ENCODE results near the gene FTO.

The FTO gene

GRCh38 chr16:53752560-53752959 is 48.6 kb downstream of the FTO start:
- in situ Hi-C loops (cut with HindIII; ENCODE audit: low sequenced_read_pairs): no loop called here

- in situ Hi-C loops (cut with HindIII; ENCODE audit: low sequenced_read_pairs): no loop called here
These were observed 49.5 kb downstream of the FTO start for GRCh38 chr16:53753431-53753830.

- in situ Hi-C loops (cut with HindIII; ENCODE audit: low sequenced_read_pairs): no loop called here
These were observed 51.3 kb downstream of the FTO start for GRCh38 chr16:53755026-53755910.

GRCh38 chr16:53756275-53756996 is 52.5 kb downstream of the FTO start:
- in situ Hi-C loops (cut with HindIII; ENCODE audit: low sequenced_read_pairs): no loop called here

GRCh38 chr16:53757971-53758609 is 54.1 kb downstream of the FTO start:
- in situ Hi-C loops (cut with HindIII; ENCODE audit: low sequenced_read_pairs): no loop called here

GRCh38 chr16:53761962-53762703 is 58.2 kb downstream of the FTO start:
- in situ Hi-C loops (cut with HindIII; ENCODE audit: low sequenced_read_pairs): no loop called here

GRCh38 chr16:53766304-53767016 is 62.5 kb downstream of the FTO start:
- in situ Hi-C loops (cut with HindIII; ENCODE audit: low sequenced_read_pairs): no loop called here

- in situ Hi-C loops (cut with HindIII; ENCODE audit: low sequenced_read_pairs): no loop called here
These were observed 64.2 kb downstream of the FTO start for GRCh38 chr16:53768167-53768566.

GRCh38 chr16:53768593-53768992 is 64.6 kb downstream of the FTO start:
- in situ Hi-C loops (cut with HindIII; ENCODE audit: low sequenced_read_pairs): no loop called here

GRCh38 chr16:53769185-53769584 is 65.2 kb downstream of the FTO start:
- in situ Hi-C loops (cut with HindIII; ENCODE audit: low sequenced_read_pairs): no loop called here

GRCh38 chr16:53769787-53770186 is 65.8 kb downstream of the FTO start:
- in situ Hi-C loops (cut with HindIII; ENCODE audit: low sequenced_read_pairs): loop anchor here (10.0 kb wide), 3 partner anchors 175 to 515 kb away; partner anchors contain the start of gene IRX3

- in situ Hi-C loops (cut with HindIII; ENCODE audit: low sequenced_read_pairs): loop anchor here (10.0 kb wide), 3 partner anchors 174 to 514 kb away; partner anchors contain the start of gene IRX3
These were observed 66.7 kb downstream of the FTO start for GRCh38 chr16:53770641-53771040.

GRCh38 chr16:53771655-53772497 is 67.9 kb downstream of the FTO start:
- in situ Hi-C loops (cut with HindIII; ENCODE audit: low sequenced_read_pairs): loop anchor here (10.0 kb wide), 3 partner anchors 173 to 513 kb away; partner anchors contain the start of gene IRX3

GRCh38 chr16:53773150-53773846 is 69.3 kb downstream of the FTO start:
- in situ Hi-C loops (cut with HindIII; ENCODE audit: low sequenced_read_pairs): loop anchor here (10.0 kb wide), 3 partner anchors 172 to 512 kb away; partner anchors contain the start of gene IRX3

- in situ Hi-C loops (cut with HindIII; ENCODE audit: low sequenced_read_pairs): loop anchor here (10.0 kb wide), 3 partner anchors 171 to 511 kb away; partner anchors contain the start of gene IRX3
These were observed 69.9 kb downstream of the FTO start for GRCh38 chr16:53773881-53774280.

GRCh38 chr16:53775106-53775820 is 71.3 kb downstream of the FTO start:
- in situ Hi-C loops (cut with HindIII; ENCODE audit: low sequenced_read_pairs): loop anchor here (10.0 kb wide), 3 partner anchors 170 to 510 kb away; partner anchors contain the start of gene IRX3

- in situ Hi-C loops (cut with HindIII; ENCODE audit: low sequenced_read_pairs): loop anchor here (10.0 kb wide), 3 partner anchors 169 to 509 kb away; partner anchors contain the start of gene IRX3
These were observed 72.0 kb downstream of the FTO start for GRCh38 chr16:53775821-53776431.
